HepG2 (cell line): ENCODE results near the gene USP32. TPM values are rescaled to one million over a fixed set of nuclear protein-coding genes. Genes with fewer than 3 reads are reported as not detected.

Experiments
- ATAC-seq: fragments of 200-7000 bp; cut with Tn5 transposase; 3 replicates; pipeline ENCODE4 v1.9.1; 2020; ENCODE audit warnings: mild to moderate bottlenecking, moderate library complexity
- BruUV-seq: library from RNA; stranded (reverse); fragments of 400-500 nt; replicated peaks from 2 replicates; lab custom pipeline; 2021; lab: Mats Ljungman, UMichigan
- CTCF ChIA-PET: fragments of 300-600 bp; formaldehyde crosslinking; extraction: SDS; loops from one replicate; lab custom pipeline; 2021; ENCODE audit warnings: low total read pairs, inconsistent platforms, low intra/inter-chr PET ratio; lab: Yijun Ruan, JAX
- POLR2A ChIA-PET: fragments of 350-600 bp; sonication (Branson Sonifier 250); formaldehyde crosslinking; loops from one replicate; lab custom pipeline; 2020; ENCODE audit warnings: antibody characterized with exemption, inconsistent platforms; lab: Yijun Ruan, JAX
- DNase-seq: peaks from one replicate; pipeline ENCODE4 v3.0.0-alpha.2; 2015; ENCODE audit warnings: low spot score
- FAIRE-seq: peaks from 3 replicates; lab custom pipeline; 2011; peaks lifted over from hg19 to GRCh38; lab: Jason Lieb, UNC
- H2AFZ ChIP-seq: one replicate; pipeline ENCODE4 v1.6.1; 2011; ENCODE audit warnings: low read length, inconsistent platforms
- H3K27ac ChIP-seq: fragments of 300-600 bp; 3 replicates; pipeline ENCODE4 v1.8.0; 2011; ENCODE audit warnings: mixed run types, mild to moderate bottlenecking, mixed read lengths, low read length, inconsistent platforms; ENCODE audit not compliant: insufficient read depth; ENCODE audit errors: extremely low read length
- H3K27me3 ChIP-seq, 2 experiments: fragments of 200-600 bp in 1 of 2; 2 replicates in 1 of 2; 3 replicates in 1 of 2; pipeline versions ENCODE4 v1.6.0 to v1.8.0; 2011; ENCODE audit warnings: low read length in 2 of 2, mild to moderate bottlenecking in 2 of 2, moderate library complexity in 2 of 2, inconsistent platforms in 1 of 2; ENCODE audit not compliant: insufficient read depth in 2 of 2, control insufficient read depth in 1 of 2
- H3K36me3 ChIP-seq, 2 experiments: fragments of 200-600 bp in 1 of 2; replicated peaks in 1 of 2; 2 replicates in 1 of 2; 3 replicates in 1 of 2; pipeline versions ENCODE4 v1.5.1 to v1.8.0; 2011; ENCODE audit warnings: low read length in 2 of 2, inconsistent platforms in 1 of 2; ENCODE audit not compliant: insufficient read depth in 2 of 2, control insufficient read depth in 1 of 2
- H3K4me1 ChIP-seq: 2 replicates; pipeline ENCODE4 v1.5.1; 2012; ENCODE audit warnings: low read length, inconsistent platforms; ENCODE audit not compliant: insufficient read depth
- H3K4me2 ChIP-seq: 2 replicates; pipeline ENCODE4 v1.6.0; 2011; ENCODE audit warnings: low read depth, low read length, inconsistent platforms
- H3K4me3 ChIP-seq, 3 experiments: fragments of 200-600 bp in 1 of 3; sonication (generic), shearing (Covaris generic) in 1 of 3; replicated peaks in 1 of 3; 2 replicates each; pipeline ENCODE4 v1.5.1; 2011 to 2016; ENCODE audit warnings: low read length in 3 of 3, inconsistent platforms in 2 of 3, low read depth in 2 of 3, mild to moderate bottlenecking in 2 of 3, control low read depth in 1 of 3, mixed read lengths in 1 of 3; ENCODE audit not compliant: insufficient read depth in 1 of 3
- H3K79me2 ChIP-seq: one replicate; pipeline ENCODE4 v1.6.1; 2011; ENCODE audit warnings: low read length, inconsistent platforms; ENCODE audit not compliant: insufficient read depth
- H3K9ac ChIP-seq: 2 replicates; pipeline ENCODE4 v1.6.0; 2011; ENCODE audit warnings: mild to moderate bottlenecking, low read depth, low read length, inconsistent platforms; ENCODE audit not compliant: insufficient read depth
- H3K9me3 ChIP-seq: 2 replicates; pipeline ENCODE4 v1.5.1; 2012; ENCODE audit warnings: mild to moderate bottlenecking, low read length
- H4K20me1 ChIP-seq: 2 replicates; pipeline ENCODE4 v1.6.0; 2011; ENCODE audit warnings: inconsistent platforms, mild to moderate bottlenecking, low read length, moderate library complexity; ENCODE audit not compliant: insufficient read depth
- DR1 ChIP-seq: sonication (generic); formaldehyde crosslinking; IDR thresholded peaks from 2 replicates; pipeline ENCODE4 v1.8.0; 2021; ENCODE audit warnings: mild to moderate bottlenecking, missing genetic modification reagents, inconsistent platforms
- MAF1 ChIP-seq: sonication (generic); formaldehyde crosslinking; IDR thresholded peaks from 2 replicates; pipeline ENCODE4 v1.5.0; 2020; ENCODE audit warnings: missing genetic modification reagents, borderline replicate concordance
- NR2C2 ChIP-seq: sonication (generic); formaldehyde crosslinking; IDR thresholded peaks from 2 replicates; pipeline ENCODE4 v1.4.0; 2020; ENCODE audit warnings: missing genetic modification reagents, mild to moderate bottlenecking, moderate library complexity, borderline replicate concordance
- REPIN1 ChIP-seq: sonication (generic); formaldehyde crosslinking; IDR thresholded peaks from 2 replicates; pipeline ENCODE4 v1.8.0; 2022; ENCODE audit warnings: missing genetic modification reagents, low read depth, mild to moderate bottlenecking, borderline replicate concordance
- TP53 ChIP-seq: sonication (generic); formaldehyde crosslinking; conservative IDR thresholded peaks from 2 replicates; pipeline ENCODE4 v1.4.0; 2020; ENCODE audit warnings: missing genetic modification reagents
- ZFX ChIP-seq: sonication (generic); formaldehyde crosslinking; IDR thresholded peaks from 2 replicates; pipeline ENCODE4 v1.4.0; 2020; ENCODE audit warnings: mild to moderate bottlenecking, low read depth, missing genetic modification reagents, moderate library complexity
- ZNF121 ChIP-seq: sonication (generic); formaldehyde crosslinking; IDR thresholded peaks from 2 replicates; pipeline ENCODE4 v1.5.0; 2020; ENCODE audit warnings: mild to moderate bottlenecking, missing genetic modification reagents
- ZNF180 ChIP-seq: sonication (generic); formaldehyde crosslinking; IDR thresholded peaks from 2 replicates; pipeline ENCODE4 v1.4.0; 2020; ENCODE audit warnings: low read depth, missing genetic modification reagents, borderline replicate concordance
- ZNF230 ChIP-seq: sonication (generic); formaldehyde crosslinking; IDR thresholded peaks from 2 replicates; pipeline ENCODE4 v1.4.0; 2020; ENCODE audit warnings: mild to moderate bottlenecking, missing genetic modification reagents
- ZNF253 ChIP-seq: sonication (generic); formaldehyde crosslinking; IDR thresholded peaks from 2 replicates; pipeline ENCODE4 v1.8.0; 2022; ENCODE audit warnings: mild to moderate bottlenecking, missing genetic modification reagents, borderline replicate concordance
- ZNF260 ChIP-seq: sonication (generic); formaldehyde crosslinking; IDR thresholded peaks from 2 replicates; pipeline ENCODE4 v1.4.0; 2020; ENCODE audit warnings: missing genetic modification reagents, low read depth, mild to moderate bottlenecking, borderline replicate concordance
- ZNF292 ChIP-seq: sonication (generic); formaldehyde crosslinking; IDR thresholded peaks from 2 replicates; pipeline ENCODE4 v1.8.1; 2022; ENCODE audit warnings: mild to moderate bottlenecking, low read depth, missing genetic modification reagents, borderline replicate concordance
- WGBS: methylation state at CpG from one replicate; pipeline ENCODE4 v1.1.6; 2017; ENCODE audit warnings: low lambda C conversion rate; 5-methylcytosine and 5-hydroxymethylcytosine counted together
- in situ Hi-C: cut with HindIII; loops from 2 replicates; pipeline ENCODE4 v1.10.0; 2017; ENCODE audit warnings: low pct_unique_long_range_greater_than_20kb; ENCODE audit not compliant: extremely low pct_ligation_motif_present
- intact Hi-C: fragments of 100-400 bp; cut with micrococcal nuclease; formaldehyde crosslinking; loops from one replicate; pipeline ENCODE4 v1.10.0; 2022; ENCODE audit not compliant: unreplicated experiment
- polyA plus RNA-seq, 8 experiments: library from polyadenylated mRNA; depleted of rRNA in 3 of 8; stranded (reverse) in 7 of 8; unstranded in 1 of 8; fragments of >200 nt; fragmentation: Illumina TruSeq in 4 of 8; extraction: Trizol in 4 of 8; gene quantifications; 2 replicates each; pipeline versions ENCODE4 v1.2.1 to v1.2.3, GENCODE V29; 2011 to 2016; ENCODE audit warnings: low read depth in 4 of 8, missing spikeins in 1 of 8, mixed read lengths in 1 of 8; ENCODE audit not compliant: insufficient read depth in 1 of 8
- total RNA-seq, 5 experiments: library from RNA; depleted of rRNA; stranded (reverse); fragments of >200 nt; fragmentation: Illumina TruSeq; extraction: Trizol; gene quantifications; 2 replicates each; pipeline ENCODE4 v1.2.3, GENCODE V29; 2016; ENCODE audit warnings: low read depth in 1 of 5
- TF ChIP-seq, protein P1 (sequence below): sonication (generic); formaldehyde crosslinking; IDR thresholded peaks from 2 replicates; pipeline ENCODE4 v1.4.0; 2020; ENCODE audit warnings: missing genetic modification reagents; ENCODE audit errors: not compliant biosample characterization
- TF ChIP-seq, protein P2 (sequence below): sonication (generic); formaldehyde crosslinking; IDR thresholded peaks from 2 replicates; pipeline ENCODE4 v1.8.0; 2022; ENCODE audit warnings: mild to moderate bottlenecking, missing genetic modification reagents, borderline replicate concordance
- TF ChIP-seq, protein P3 (sequence below): sonication (generic); formaldehyde crosslinking; IDR thresholded peaks from 2 replicates; pipeline ENCODE4 v1.5.0; 2020; ENCODE audit warnings: missing genetic modification reagents
- TF ChIP-seq, protein P4 (sequence below): sonication (generic); formaldehyde crosslinking; IDR thresholded peaks from 2 replicates; pipeline ENCODE4 v1.4.0; 2020; ENCODE audit warnings: missing genetic modification reagents

Gene USP32
- total and polyA plus RNA-seq, 2 of the 13 experiments (the other 11 are each of a cell fraction or from before 2014, with no cell fraction given) = 24.9 to 39.9 TPM

DNA sequence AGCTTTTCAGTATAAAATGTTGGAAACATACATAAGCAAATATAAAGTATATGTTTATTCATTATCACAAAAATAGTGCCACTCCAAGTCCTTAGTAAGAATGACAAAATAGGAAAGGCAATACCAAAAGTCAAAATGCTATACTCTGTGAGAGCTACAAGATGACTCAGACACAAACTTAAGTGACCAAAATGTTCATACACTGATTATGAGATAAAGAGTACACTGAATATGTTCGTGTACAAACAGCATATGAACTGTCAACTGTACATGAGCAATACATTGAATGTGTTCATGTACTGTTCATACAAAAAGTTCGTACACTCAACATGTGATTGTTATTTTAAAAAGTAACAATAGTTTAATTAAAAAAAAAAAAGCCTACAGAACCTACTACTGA, 138.9 kb downstream of the USP32 start:
- H3K4me1 ChIP-seq = no peaks in the 10 kb centered on the region
- no peak overlapping the region for H3K9ac ChIP-seq
- no TSS peak for BruUV-seq
- H3K27ac ChIP-seq = no peak overlapping the region
- DNase-seq (no peak), FAIRE-seq (peak; percentile 54), ATAC-seq (no peak)
- no peak overlapping the region for H2AFZ ChIP-seq
- no peaks in the 10 kb centered on the region for H4K20me1 ChIP-seq
- no peak overlapping the region for H3K4me3 ChIP-seq
- intact Hi-C loops (no loop called here), in situ Hi-C loops (no loop called here)
- H3K9me3 ChIP-seq = no peaks in the 10 kb centered on the region
- H3K4me2 ChIP-seq = no peak overlapping the region
- 94% methylated on average over 2 of the region's 2 CpGs for WGBS
- POLR2A ChIA-PET = no interaction called here
- no peaks in the 10 kb centered on the region for H3K79me2 ChIP-seq
- CTCF ChIA-PET = no interaction called here
- H3K36me3 ChIP-seq = peaks cover 5 to 35% of the 10 kb centered on the region in 2 experiments
- H3K27me3 ChIP-seq = no peaks in the 10 kb centered on the region
- TF ChIP-seq TP53 (CRISPR knock-in tag) (no peak), ZNF180 (CRISPR knock-in tag) (no peak), MAF1 (no peak), ZNF230 (CRISPR knock-in tag) (no peak), ZNF253 (CRISPR knock-in tag) (no peak), DR1 (CRISPR knock-in tag) (no peak), REPIN1 (CRISPR knock-in tag) (no peak), ZNF121 (no peak), ZNF260 (CRISPR knock-in tag) (no peak), ZNF292 (no peak), ZFX (CRISPR knock-in tag) (no peak), NR2C2 (no peak)
- TF ChIP-seq, protein P1, sequence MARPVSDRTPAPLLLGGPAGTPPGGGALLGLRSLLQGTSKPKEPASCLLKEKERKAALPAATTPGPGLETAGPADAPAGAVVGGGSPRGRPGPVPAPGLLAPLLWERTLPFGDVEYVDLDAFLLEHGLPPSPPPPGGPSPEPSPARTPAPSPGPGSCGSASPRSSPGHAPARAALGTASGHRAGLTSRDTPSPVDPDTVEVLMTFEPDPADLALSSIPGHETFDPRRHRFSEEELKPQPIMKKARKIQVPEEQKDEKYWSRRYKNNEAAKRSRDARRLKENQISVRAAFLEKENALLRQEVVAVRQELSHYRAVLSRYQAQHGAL (CRISPR knock-in tag) = no peak
- TF ChIP-seq, protein P2, sequence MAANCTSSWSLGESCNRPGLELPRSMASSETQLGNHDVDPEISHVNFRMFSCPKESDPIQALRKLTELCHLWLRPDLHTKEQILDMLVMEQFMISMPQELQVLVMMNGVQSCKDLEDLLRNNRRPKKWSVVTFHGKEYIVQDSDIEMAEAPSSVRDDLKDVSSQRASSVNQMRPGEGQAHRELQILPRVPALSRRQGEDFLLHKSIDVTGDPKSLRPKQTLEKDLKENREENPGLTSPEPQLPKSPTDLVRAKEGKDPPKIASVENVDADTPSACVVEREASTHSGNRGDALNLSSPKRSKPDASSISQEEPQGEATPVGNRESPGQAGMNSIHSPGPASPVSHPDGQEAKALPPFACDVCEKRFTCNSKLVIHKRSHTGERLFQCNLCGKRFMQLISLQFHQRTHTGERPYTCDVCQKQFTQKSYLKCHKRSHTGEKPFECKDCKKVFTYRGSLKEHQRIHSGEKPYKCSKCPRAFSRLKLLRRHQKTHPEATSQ (CRISPR knock-in tag) = no peak
- TF ChIP-seq, protein P3, sequence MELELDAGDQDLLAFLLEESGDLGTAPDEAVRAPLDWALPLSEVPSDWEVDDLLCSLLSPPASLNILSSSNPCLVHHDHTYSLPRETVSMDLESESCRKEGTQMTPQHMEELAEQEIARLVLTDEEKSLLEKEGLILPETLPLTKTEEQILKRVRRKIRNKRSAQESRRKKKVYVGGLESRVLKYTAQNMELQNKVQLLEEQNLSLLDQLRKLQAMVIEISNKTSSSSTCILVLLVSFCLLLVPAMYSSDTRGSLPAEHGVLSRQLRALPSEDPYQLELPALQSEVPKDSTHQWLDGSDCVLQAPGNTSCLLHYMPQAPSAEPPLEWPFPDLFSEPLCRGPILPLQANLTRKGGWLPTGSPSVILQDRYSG (CRISPR knock-in tag) = no peak
- TF ChIP-seq, protein P4, sequence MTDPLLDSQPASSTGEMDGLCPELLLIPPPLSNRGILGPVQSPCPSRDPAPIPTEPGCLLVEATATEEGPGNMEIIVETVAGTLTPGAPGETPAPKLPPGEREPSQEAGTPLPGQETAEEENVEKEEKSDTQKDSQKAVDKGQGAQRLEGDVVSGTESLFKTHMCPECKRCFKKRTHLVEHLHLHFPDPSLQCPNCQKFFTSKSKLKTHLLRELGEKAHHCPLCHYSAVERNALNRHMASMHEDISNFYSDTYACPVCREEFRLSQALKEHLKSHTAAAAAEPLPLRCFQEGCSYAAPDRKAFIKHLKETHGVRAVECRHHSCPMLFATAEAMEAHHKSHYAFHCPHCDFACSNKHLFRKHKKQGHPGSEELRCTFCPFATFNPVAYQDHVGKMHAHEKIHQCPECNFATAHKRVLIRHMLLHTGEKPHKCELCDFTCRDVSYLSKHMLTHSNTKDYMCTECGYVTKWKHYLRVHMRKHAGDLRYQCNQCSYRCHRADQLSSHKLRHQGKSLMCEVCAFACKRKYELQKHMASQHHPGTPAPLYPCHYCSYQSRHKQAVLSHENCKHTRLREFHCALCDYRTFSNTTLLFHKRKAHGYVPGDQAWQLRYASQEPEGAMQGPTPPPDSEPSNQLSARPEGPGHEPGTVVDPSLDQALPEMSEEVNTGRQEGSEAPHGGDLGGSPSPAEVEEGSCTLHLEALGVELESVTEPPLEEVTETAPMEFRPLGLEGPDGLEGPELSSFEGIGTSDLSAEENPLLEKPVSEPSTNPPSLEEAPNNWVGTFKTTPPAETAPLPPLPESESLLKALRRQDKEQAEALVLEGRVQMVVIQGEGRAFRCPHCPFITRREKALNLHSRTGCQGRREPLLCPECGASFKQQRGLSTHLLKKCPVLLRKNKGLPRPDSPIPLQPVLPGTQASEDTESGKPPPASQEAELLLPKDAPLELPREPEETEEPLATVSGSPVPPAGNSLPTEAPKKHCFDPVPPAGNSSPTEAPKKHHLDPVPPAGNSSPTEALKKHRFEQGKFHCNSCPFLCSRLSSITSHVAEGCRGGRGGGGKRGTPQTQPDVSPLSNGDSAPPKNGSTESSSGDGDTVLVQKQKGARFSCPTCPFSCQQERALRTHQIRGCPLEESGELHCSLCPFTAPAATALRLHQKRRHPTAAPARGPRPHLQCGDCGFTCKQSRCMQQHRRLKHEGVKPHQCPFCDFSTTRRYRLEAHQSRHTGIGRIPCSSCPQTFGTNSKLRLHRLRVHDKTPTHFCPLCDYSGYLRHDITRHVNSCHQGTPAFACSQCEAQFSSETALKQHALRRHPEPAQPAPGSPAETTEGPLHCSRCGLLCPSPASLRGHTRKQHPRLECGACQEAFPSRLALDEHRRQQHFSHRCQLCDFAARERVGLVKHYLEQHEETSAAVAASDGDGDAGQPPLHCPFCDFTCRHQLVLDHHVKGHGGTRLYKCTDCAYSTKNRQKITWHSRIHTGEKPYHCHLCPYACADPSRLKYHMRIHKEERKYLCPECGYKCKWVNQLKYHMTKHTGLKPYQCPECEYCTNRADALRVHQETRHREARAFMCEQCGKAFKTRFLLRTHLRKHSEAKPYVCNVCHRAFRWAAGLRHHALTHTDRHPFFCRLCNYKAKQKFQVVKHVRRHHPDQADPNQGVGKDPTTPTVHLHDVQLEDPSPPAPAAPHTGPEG = no peak
